Tibial artery (tissue), 4 donors: ENCODE results near the gene VEGFB.

Experiments
- DNase-seq, 2 donors: peaks; one replicate each; pipeline ENCODE4 v3.0.0-alpha.2; 2019
- H3K27ac ChIP-seq, 2 donors: fragments of 200-600 bp; sonication (generic) in 1 of 2; 1 replicate in 1 of 2; 2 replicates in 1 of 2; pipeline ENCODE4 v1.5.1; 2018 to 2019; ENCODE audit warnings: mild to moderate bottlenecking in 1 of 2
- H3K27me3 ChIP-seq, 2 donors: fragments of 200-600 bp; sonication (generic) in 1 of 2; one replicate each; pipeline versions ENCODE4 v1.5.1 to v1.6.0; 2016 to 2019
- H3K36me3 ChIP-seq, 3 donors: fragments of 200-600 bp; sonication (generic) in 2 of 3; one replicate each; pipeline ENCODE4 v1.5.1; 2016 to 2019; ENCODE audit warnings: mild to moderate bottlenecking in 2 of 3
- H3K4me1 ChIP-seq, 4 donors: fragments of 200-600 bp; sonication (generic) in 2 of 4; 1 replicate in 3 of 4; 2 replicates in 1 of 4; pipeline ENCODE4 v1.5.1; 2016 to 2019
- H3K4me3 ChIP-seq, 2 donors: fragments of 200-600 bp; sonication (generic) in 1 of 2; 1 replicate in 1 of 2; 2 replicates in 1 of 2; pipeline ENCODE4 v1.5.1; 2018 to 2019; ENCODE audit warnings: mild to moderate bottlenecking in 2 of 2
- H3K9me3 ChIP-seq, 3 donors: fragments of 200-600 bp; sonication (generic) in 1 of 3; one replicate each; pipeline ENCODE4 v1.5.1; 2016 to 2019
- CTCF ChIP-seq, 2 experiments: fragments of 200-600 bp in 1 of 2; fragments of 450-650 bp in 1 of 2; IDR thresholded peaks; one replicate each; pipeline ENCODE4 v1.5.1; 2017 to 2019; ENCODE audit warnings: antibody characterized with exemption in 2 of 2, mild to moderate bottlenecking in 1 of 2, moderate library complexity in 1 of 2
- intact Hi-C: fragments of 100-400 bp; cut with DNase I; formaldehyde crosslinking; loops from one replicate; pipeline ENCODE4 v1.15.0; 2023; ENCODE audit warnings: low total_unique reads

Gene VEGFB

GRCh38 chr11:64238076-64238475 is 3.7 kb downstream of the VEGFB start:
- DNase-seq, result no peak
- Histone ChIP-seq H3K4me3 (no peak overlapping the region), H3K27ac (no peak overlapping the region)

GRCh38 chr11:64238999-64239398 is 4.6 kb downstream of the VEGFB start:
- Histone ChIP-seq H3K4me3 (no peak overlapping the region), H3K27me3 (no peaks in the 10 kb centered on the region), H3K36me3 (peaks cover 6 to 40% (median 16%) of the 10 kb centered on the region in 3 donors), H3K9me3 (no peaks in the 10 kb centered on the region), H3K4me1 (peaks cover 7 to 48% (median 38%) of the 10 kb centered on the region in 4 donors), H3K27ac (no peak overlapping the region)
- no peak for DNase-seq
- no peak for TF ChIP-seq CTCF (IDR thresholded peaks at IDR 0.05)
- intact Hi-C loops, result no loop called here

More at GRCh38 chr11:64238076-64238475, 3.7 kb downstream of the VEGFB start:
- Histone ChIP-seq H3K36me3 (peaks cover 6 to 31% (median 16%) of the 10 kb centered on the region in 3 donors), H3K9me3 (no peaks in the 10 kb centered on the region), H3K27me3 (no peaks in the 10 kb centered on the region), H3K4me1 (peaks cover 7 to 49% (median 41%) of the 10 kb centered on the region in 4 donors)
- intact Hi-C loops, result no loop called here
- no peak for TF ChIP-seq CTCF (IDR thresholded peaks at IDR 0.05)

GRCh38 chr11:64239662-64240434 is 5.5 kb downstream of the VEGFB start:
- H3K4me1 ChIP-seq, result peaks cover 7 to 53% (median 42%) of the 10 kb centered on the region in 4 donors
- peak overlapping the region; percentile 62 to 98 for H3K4me3 ChIP-seq
- H3K9me3 ChIP-seq, result no peaks in the 10 kb centered on the region
- H3K36me3 ChIP-seq, result peaks cover 6 to 44% (median 16%) of the 10 kb centered on the region in 3 donors
- peak overlapping the region; percentile 87 to 97 for H3K27ac ChIP-seq
- DNase-seq, result no peak
- TF ChIP-seq CTCF (IDR thresholded peaks at IDR 0.05), result no peak
- H3K27me3 ChIP-seq, result no peaks in the 10 kb centered on the region
- intact Hi-C loops, result no loop called here

GRCh38 chr11:64240435-64241240 is 6.3 kb downstream of the VEGFB start, which contains the start of gene FKBP2:
Gene FKBP2, plus strand, starts transcription at chr11:64241095. Its CDS starts 1,293 bp downstream, at chr11:64242388.
- Histone ChIP-seq H3K4me1 (peaks cover 3 to 53% (median 42%) of the 10 kb centered on the region in 4 donors), H3K27me3 (no peaks in the 10 kb centered on the region), H3K36me3 (peaks cover 6 to 44% (median 16%) of the 10 kb centered on the region in 3 donors), H3K9me3 (no peaks in the 10 kb centered on the region), H3K27ac (peak within 1 kb of the TSS; percentile 87 to 97), H3K4me3 (peak within 1 kb of the TSS; percentile 62 to 98)
- TF ChIP-seq CTCF (IDR thresholded peaks at IDR 0.05), result no peak
- intact Hi-C loops, result no loop called here
- peak; percentile 97 to 99 for DNase-seq

- intact Hi-C loops, result no loop called here
- no peaks in the 10 kb centered on the region for H3K27me3 ChIP-seq
- H3K4me1 ChIP-seq, result peaks cover 0 to 54% (median 40%) of the 10 kb centered on the region in 4 donors
- peak; percentile 99 to 100 for DNase-seq
- H3K9me3 ChIP-seq, result no peaks in the 10 kb centered on the region
- H3K4me3 ChIP-seq, result peak overlapping the region; percentile 62 to 98
- H3K36me3 ChIP-seq, result peaks cover 6 to 44% (median 11%) of the 10 kb centered on the region in 3 donors
- TF ChIP-seq CTCF (IDR thresholded peaks at IDR 0.05), result no peak
- peak overlapping the region; percentile 87 to 97 for H3K27ac ChIP-seq
Measured at GRCh38 chr11:64241241-64241490, 6.8 kb downstream of the VEGFB start.
